Stimulated activated CD8-positive, alpha-beta memory T cell treated with anti-CD3 and anti-CD28 coated beads, Interleukin-4, amount 100 ng/mL, for 4 hours (primary cell): ENCODE results near the gene P2RX4.
"Not testable (repeated sequence)": the region's sequence is repeated elsewhere in the genome, so short reads cannot be mapped to it uniquely, and the experiment has no call there.

Experiments used
- DNase-seq, 2 donors: peaks; one replicate each; pipeline ENCODE4 v3.0.0-alpha.2; 2020; ENCODE audit warnings: low read depth in 2 of 2, low spot score in 1 of 2

Gene P2RX4

GRCh38 chr12:121273364-121273896 lies 63.5 kb downstream of the P2RX4 start:
- DNase-seq = no peak

- no peak for DNase-seq
Measured at GRCh38 chr12:121274036-121274763, 64.3 kb downstream of the P2RX4 start.

GRCh38 chr12:121277374-121277759 lies 67.4 kb downstream of the P2RX4 start:
- no peak for DNase-seq

- no peak for DNase-seq
Measured at GRCh38 chr12:121278169-121279070, 68.5 kb downstream of the P2RX4 start.

- DNase-seq = no peak
Measured at GRCh38 chr12:121279071-121279375, 69.1 kb downstream of the P2RX4 start.

- DNase-seq = no peak
Measured at GRCh38 chr12:121279507-121279915, 69.6 kb downstream of the P2RX4 start.

GRCh38 chr12:121280531-121280930 lies 70.6 kb downstream of the P2RX4 start:
- not testable (repeated sequence) for DNase-seq

- not testable (repeated sequence) for DNase-seq
Measured at GRCh38 chr12:121281116-121281515, 71.2 kb downstream of the P2RX4 start.

- DNase-seq = no peak
Measured at GRCh38 chr12:121282072-121282742, 72.3 kb downstream of the P2RX4 start.

GRCh38 chr12:121282910-121283309 lies 73.0 kb downstream of the P2RX4 start:
- not testable (repeated sequence) for DNase-seq

GRCh38 chr12:121283388-121283787 lies 73.5 kb downstream of the P2RX4 start:
- DNase-seq = no peak
